Mucosa of rectum (tissue), 2 donors: ENCODE data around the gene RCCD1.

Experiments used
- H3K27ac ChIP-seq, 2 donors: one replicate each; pipeline ENCODE4 v1.7.0; 2013; ENCODE audit warnings: inconsistent platforms in 2 of 2, low read depth in 2 of 2, low read length in 2 of 2
- H3K27me3 ChIP-seq, 2 donors: one replicate each; pipeline ENCODE4 v1.7.0; 2013; ENCODE audit warnings: low read length in 2 of 2; ENCODE audit not compliant: control insufficient read depth in 2 of 2, insufficient read depth in 2 of 2
- H3K36me3 ChIP-seq, 2 donors: one replicate each; pipeline ENCODE4 v1.7.0; 2013; ENCODE audit warnings: low read length in 2 of 2; ENCODE audit not compliant: control insufficient read depth in 2 of 2, insufficient read depth in 2 of 2
- H3K4me1 ChIP-seq, 2 donors: one replicate each; pipeline ENCODE4 v1.7.0; 2013; ENCODE audit warnings: low read length in 2 of 2, mild to moderate bottlenecking in 1 of 2; ENCODE audit not compliant: control insufficient read depth in 2 of 2, insufficient read depth in 2 of 2
- H3K4me3 ChIP-seq, 2 donors: one replicate each; pipeline ENCODE4 v1.7.0; 2013; ENCODE audit warnings: low read length in 2 of 2
- H3K9ac ChIP-seq, 2 donors: one replicate each; pipeline ENCODE4 v1.7.0; 2013; ENCODE audit warnings: low read length in 2 of 2, low read depth in 1 of 2, mild to moderate bottlenecking in 1 of 2
- H3K9me3 ChIP-seq, 2 donors: one replicate each; pipeline ENCODE4 v1.7.0; 2013; ENCODE audit warnings: low read length in 2 of 2; ENCODE audit not compliant: control insufficient read depth in 2 of 2
- donor health status: healthy.
- donor health status: Normal muscosa, but diverticular disease.

The RCCD1 gene

GRCh38 chr15:90966262-90966661, 11.6 kb downstream of the RCCD1 start:
- peaks cover 34 to 52% of the 10 kb centered on the region in 2 donors for H3K36me3 ChIP-seq
- H3K27ac ChIP-seq: no peak overlapping the region
- H3K27me3 ChIP-seq: no peaks in the 10 kb centered on the region
- H3K4me3 ChIP-seq: no peak overlapping the region
- no peak overlapping the region for H3K9ac ChIP-seq
- H3K9me3 ChIP-seq: no peaks in the 10 kb centered on the region
- H3K4me1 ChIP-seq: no peaks in the 10 kb centered on the region

GRCh38 chr15:90967206-90967605, 12.5 kb downstream of the RCCD1 start:
- H3K9ac ChIP-seq: no peak overlapping the region
- H3K9me3 ChIP-seq: no peaks in the 10 kb centered on the region
- no peak overlapping the region for H3K4me3 ChIP-seq
- H3K4me1 ChIP-seq: no peaks in the 10 kb centered on the region
- peaks cover 27 to 42% of the 10 kb centered on the region in 2 donors for H3K36me3 ChIP-seq
- no peak overlapping the region for H3K27ac ChIP-seq
- no peaks in the 10 kb centered on the region for H3K27me3 ChIP-seq

- peaks cover 19 to 34% of the 10 kb centered on the region in 2 donors for H3K36me3 ChIP-seq
- no peaks in the 10 kb centered on the region for H3K9me3 ChIP-seq
- no peak overlapping the region for H3K4me3 ChIP-seq
- H3K9ac ChIP-seq: no peak overlapping the region
- no peak overlapping the region for H3K27ac ChIP-seq
- H3K27me3 ChIP-seq: no peaks in the 10 kb centered on the region
- no peaks in the 10 kb centered on the region for H3K4me1 ChIP-seq
Observed at GRCh38 chr15:90968434-90968833, 13.8 kb downstream of the RCCD1 start.

GRCh38 chr15:90970274-90970673, 15.6 kb downstream of the RCCD1 start:
- Histone ChIP-seq H3K9me3 (no peaks in the 10 kb centered on the region), H3K9ac (no peak overlapping the region), H3K4me3 (no peak overlapping the region), H3K36me3 (peaks cover 15 to 30% of the 10 kb centered on the region in 2 donors), H3K27ac (no peak overlapping the region), H3K4me1 (no peaks in the 10 kb centered on the region), H3K27me3 (no peaks in the 10 kb centered on the region)

GRCh38 chr15:90972133-90972532, 17.4 kb downstream of the RCCD1 start:
- no peak overlapping the region for H3K4me3 ChIP-seq
- H3K27me3 ChIP-seq: no peaks in the 10 kb centered on the region
- H3K4me1 ChIP-seq: no peaks in the 10 kb centered on the region
- no peak overlapping the region for H3K27ac ChIP-seq
- H3K9ac ChIP-seq: no peak overlapping the region
- peaks cover 3 to 17% of the 10 kb centered on the region in 2 donors for H3K36me3 ChIP-seq
- H3K9me3 ChIP-seq: no peaks in the 10 kb centered on the region

GRCh38 chr15:90974216-90974615, 19.5 kb downstream of the RCCD1 start:
- Histone ChIP-seq H3K27me3 (no peaks in the 10 kb centered on the region), H3K9ac (no peak overlapping the region), H3K36me3 (peaks cover 0 to 4% of the 10 kb centered on the region in 2 donors), H3K4me1 (no peaks in the 10 kb centered on the region), H3K4me3 (no peak overlapping the region), H3K27ac (no peak overlapping the region), H3K9me3 (no peaks in the 10 kb centered on the region)

- H3K4me3 ChIP-seq: no peak overlapping the region
- no peak overlapping the region for H3K27ac ChIP-seq
- no peaks in the 10 kb centered on the region for H3K9me3 ChIP-seq
- H3K4me1 ChIP-seq: no peaks in the 10 kb centered on the region
- peaks cover 7 to 11% of the 10 kb centered on the region in 2 donors for H3K36me3 ChIP-seq
- H3K27me3 ChIP-seq: no peaks in the 10 kb centered on the region
- H3K9ac ChIP-seq: no peak overlapping the region
Observed at GRCh38 chr15:90979582-90979981, 24.9 kb downstream of the RCCD1 start.

GRCh38 chr15:90981681-90982080, 27.0 kb downstream of the RCCD1 start:
- peaks cover 7 to 11% of the 10 kb centered on the region in 2 donors for H3K36me3 ChIP-seq
- H3K27ac ChIP-seq: no peak overlapping the region
- no peaks in the 10 kb centered on the region for H3K27me3 ChIP-seq
- no peaks in the 10 kb centered on the region for H3K9me3 ChIP-seq
- H3K9ac ChIP-seq: no peak overlapping the region
- no peak overlapping the region for H3K4me3 ChIP-seq
- H3K4me1 ChIP-seq: no peaks in the 10 kb centered on the region

- Histone ChIP-seq H3K27me3 (no peaks in the 10 kb centered on the region), H3K9me3 (no peaks in the 10 kb centered on the region), H3K9ac (no peak overlapping the region), H3K4me3 (no peak overlapping the region), H3K4me1 (no peaks in the 10 kb centered on the region), H3K27ac (no peak overlapping the region), H3K36me3 (peaks cover 7 to 11% of the 10 kb centered on the region in 2 donors)
Observed at GRCh38 chr15:90982135-90982534, 27.5 kb downstream of the RCCD1 start.

- H3K9me3 ChIP-seq: no peaks in the 10 kb centered on the region
- no peaks in the 10 kb centered on the region for H3K27me3 ChIP-seq
- H3K4me3 ChIP-seq: peak overlapping the region in 1 of 2 donors; percentile 10
- H3K36me3 ChIP-seq: no peaks in the 10 kb centered on the region
- no peak overlapping the region for H3K27ac ChIP-seq
- H3K9ac ChIP-seq: no peak overlapping the region
- peaks cover 0 to 11% of the 10 kb centered on the region in 2 donors for H3K4me1 ChIP-seq
Observed at GRCh38 chr15:90986790-90987507, 32.3 kb downstream of the RCCD1 start.
